HG03097 (cell line): Measurements from ENCODE around the gene THAP11.

Source experiments
- ATAC-seq: cut with Tn5 transposase; IDR thresholded peaks from one replicate; pipeline ENCODE4 v1.9.1; 2021; ENCODE audit not compliant: unreplicated experiment, low FRiP score

The THAP11 gene

GRCh38 chr16:67881621-67882161 is 39.6 kb downstream of the THAP11 start:
- ATAC-seq = no peak

GRCh38 chr16:67882374-67883145 is 40.4 kb downstream of the THAP11 start:
- no peak for ATAC-seq

DNA sequence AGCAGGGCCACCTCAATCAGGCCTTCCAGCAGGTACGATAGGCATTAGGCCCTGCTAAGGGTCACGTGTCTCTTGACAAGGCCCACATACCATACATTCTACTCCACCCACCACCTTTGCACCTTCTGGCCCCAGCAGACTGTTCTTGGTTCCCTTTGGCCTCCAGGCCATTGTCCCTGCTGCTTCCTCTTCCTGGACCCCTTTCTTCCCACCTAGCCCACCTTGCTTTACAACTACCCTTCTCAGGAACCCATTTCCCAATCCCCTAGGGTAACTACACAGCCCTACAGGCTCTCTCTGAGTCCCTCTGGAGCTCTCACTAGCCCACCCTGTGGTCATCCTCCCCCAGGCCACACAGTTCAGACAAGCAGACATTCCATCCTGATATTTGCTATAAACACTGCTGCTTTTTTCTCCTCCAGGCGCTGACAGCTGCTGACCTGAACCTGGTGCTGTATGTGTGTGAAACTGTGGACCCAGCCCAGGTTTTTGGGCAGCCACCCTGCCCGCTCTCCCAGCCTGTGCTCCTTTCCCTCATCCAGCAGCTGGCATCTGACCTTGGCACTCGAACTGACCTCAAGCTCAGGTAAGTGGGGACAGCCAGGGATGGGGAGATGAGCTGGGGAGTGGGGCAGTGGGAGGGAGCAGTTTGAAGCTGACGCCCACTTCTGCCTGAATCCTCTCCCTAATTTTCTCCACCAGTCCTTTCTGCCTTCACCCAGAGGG is 41.2 kb downstream of the THAP11 start:
- no peak for ATAC-seq

GRCh38 chr16:67883872-67884261 is 41.7 kb downstream of the THAP11 start:
- no peak for ATAC-seq

- ATAC-seq = no peak
Measured at GRCh38 chr16:67884684-67885083, 42.6 kb downstream of the THAP11 start, which contains the start of gene NRN1L. Gene NRN1L, plus strand, starts transcription at chr16:67884885. Its CDS starts 19 bp downstream, at chr16:67884904.

DNA sequence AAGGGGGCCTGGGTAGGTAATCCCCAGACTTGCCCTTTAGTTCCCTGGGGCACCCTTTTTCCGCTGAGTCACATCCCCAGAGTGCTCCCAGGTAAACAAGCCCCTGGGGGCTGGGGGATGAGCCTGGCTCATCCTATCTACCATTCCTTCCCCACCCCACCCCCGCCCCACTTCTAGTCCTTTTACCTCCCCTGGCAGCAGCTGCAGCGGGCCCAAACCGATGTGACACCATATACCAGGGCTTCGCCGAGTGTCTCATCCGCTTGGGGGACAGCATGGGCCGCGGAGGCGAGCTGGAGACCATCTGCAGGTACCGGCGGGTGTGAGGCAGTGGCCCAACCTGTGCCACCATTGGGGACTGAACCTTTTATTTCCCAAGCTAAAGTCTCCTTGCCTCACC is 43.4 kb downstream of the THAP11 start:
- ATAC-seq = no peak

GRCh38 chr16:67885976-67886375 is 43.9 kb downstream of the THAP11 start:
- no peak for ATAC-seq

GRCh38 chr16:67886387-67886786 is 44.3 kb downstream of the THAP11 start:
- no peak for ATAC-seq

DNA sequence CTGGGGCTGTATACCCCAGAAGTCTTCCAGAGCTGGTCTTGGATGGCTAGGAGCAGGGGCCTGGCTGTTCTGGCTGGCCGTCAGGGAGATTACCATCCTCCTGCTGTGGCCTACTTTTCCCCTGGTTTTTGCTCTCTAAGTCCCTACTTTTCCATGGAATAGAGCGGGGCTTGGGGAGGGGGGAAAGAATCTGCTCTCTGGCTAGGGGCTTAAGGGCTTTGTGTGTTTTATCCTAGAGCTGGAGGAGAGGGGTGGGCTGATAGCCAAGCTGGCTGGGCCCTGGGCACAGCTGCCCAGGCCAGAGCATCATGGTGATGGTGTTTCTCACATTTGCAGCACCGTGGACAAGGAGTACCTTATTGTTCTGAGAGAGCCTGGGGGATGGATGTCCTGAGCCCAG is 46.2 kb downstream of the THAP11 start:
- ATAC-seq = no peak

GRCh38 chr16:67892375-67892774 is 50.3 kb downstream of the THAP11 start:
- ATAC-seq = no peak

GRCh38 chr16:67892899-67893742 is 51.0 kb downstream of the THAP11 start, which contains the start of gene PSKH1:
Gene PSKH1, plus strand, starts transcription at chr16:67893254. Its CDS starts 15,496 bp downstream, at chr16:67908750.
- ATAC-seq = peak; percentile 74
